Naive B cell (primary cell): ENCODE results near the gene TNIK. TPM values are rescaled to one million over a fixed set of nuclear protein-coding genes. Genes with fewer than 3 reads are reported as not detected.

Source experiments
- ATAC-seq, 2 donors: fragments of 150-1000 bp; cut with Tn5 transposase; 2 replicates each; pipeline ENCODE4 v1.10.0; 2021; ENCODE audit warnings: low read depth in 2 of 2, mild to moderate bottlenecking in 2 of 2, moderate library complexity in 2 of 2
- DNase-seq: peaks from one replicate; pipeline ENCODE4 v3.0.0; 2022
- H3K27ac Mint-ChIP-seq, 6 donors: one replicate each; pipeline ENCODE4 v1.8.0; 2020 to 2022; ENCODE audit warnings: mild to moderate bottlenecking in 6 of 6, mixed read lengths in 6 of 6, moderate library complexity in 5 of 6, inconsistent platforms in 2 of 6
- H3K27me3 Mint-ChIP-seq, 3 donors: one replicate each; pipeline ENCODE4 v1.8.0; 2021 to 2022; ENCODE audit warnings: mixed read lengths in 3 of 3, mild to moderate bottlenecking in 1 of 3
- H3K36me3 Mint-ChIP-seq, 2 donors: one replicate each; pipeline ENCODE4 v1.8.0; 2020 to 2022; ENCODE audit warnings: mixed read lengths in 2 of 2, inconsistent platforms in 1 of 2, mild to moderate bottlenecking in 1 of 2
- H3K4me1 Mint-ChIP-seq, 3 donors: one replicate each; pipeline ENCODE4 v1.8.0; 2020 to 2022; ENCODE audit warnings: mixed read lengths in 3 of 3, inconsistent platforms in 1 of 3, mild to moderate bottlenecking in 1 of 3, moderate library complexity in 1 of 3
- H3K4me3 Mint-ChIP-seq, 8 donors: one replicate each; pipeline ENCODE4 v1.8.0; 2020 to 2022; ENCODE audit warnings: mild to moderate bottlenecking in 8 of 8, mixed read lengths in 8 of 8, moderate library complexity in 8 of 8, inconsistent platforms in 2 of 8
- H3K9me3 Mint-ChIP-seq, 7 donors: one replicate each; pipeline ENCODE4 v1.8.0; 2020 to 2022; ENCODE audit warnings: mixed read lengths in 7 of 7, mild to moderate bottlenecking in 5 of 7, inconsistent platforms in 2 of 7, moderate library complexity in 1 of 7
- polyA plus RNA-seq, 6 donors: library from polyadenylated mRNA; unstranded; fragments of 300-500 nt; fragmentation: Illumina TruSeq; gene quantifications; one replicate each; pipeline ENCODE4 v1.2.3, GENCODE V29; 2021; ENCODE audit warnings: low read depth in 6 of 6

Gene TNIK
- polyA plus RNA-seq, 6 donors from 2014 or later, result 0.58 to 1.8 (median 1.1) TPM; not detected in 1

DNA sequence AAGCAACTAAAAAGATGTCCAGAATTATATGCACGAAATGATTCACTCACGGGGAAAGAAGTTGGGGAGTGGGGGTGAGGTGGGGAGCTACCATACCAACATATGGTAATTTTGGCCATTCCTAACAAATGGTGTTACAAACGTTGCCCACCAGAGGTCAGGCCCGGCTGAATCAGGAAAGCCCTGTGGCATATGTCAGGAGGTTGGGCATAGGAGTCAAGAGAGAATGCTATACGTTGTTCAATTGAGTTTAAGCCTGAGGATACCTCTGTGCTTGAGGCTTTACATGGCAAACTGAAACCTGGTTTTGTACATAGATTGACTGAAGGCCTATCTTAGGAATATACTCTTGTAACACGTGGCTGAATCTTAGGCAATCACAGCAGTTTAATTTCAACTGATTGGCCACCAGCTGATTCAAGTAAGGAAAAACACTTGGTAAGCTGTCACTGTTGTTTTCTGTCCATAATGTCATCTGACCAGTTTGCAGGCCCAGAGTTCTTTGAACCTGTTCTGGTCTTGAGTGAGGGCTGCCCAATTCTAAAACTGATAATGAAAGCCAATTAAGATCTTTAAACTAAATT is 410.3 kb downstream of the TNIK start:
- DNase-seq, result peak; percentile 11
- ATAC-seq, result peak in 1 of 2 donors; percentile 43
- Mint-ChIP-seq H3K9me3 (peaks cover 0 to 2% (median 0%) of the 10 kb centered on the region in 7 donors), H3K4me1 (no peaks in the 10 kb centered on the region), H3K27ac (no peak overlapping the region), H3K27me3 (no peaks in the 10 kb centered on the region), H3K36me3 (no peaks in the 10 kb centered on the region), H3K4me3 (no peak overlapping the region)

DNA sequence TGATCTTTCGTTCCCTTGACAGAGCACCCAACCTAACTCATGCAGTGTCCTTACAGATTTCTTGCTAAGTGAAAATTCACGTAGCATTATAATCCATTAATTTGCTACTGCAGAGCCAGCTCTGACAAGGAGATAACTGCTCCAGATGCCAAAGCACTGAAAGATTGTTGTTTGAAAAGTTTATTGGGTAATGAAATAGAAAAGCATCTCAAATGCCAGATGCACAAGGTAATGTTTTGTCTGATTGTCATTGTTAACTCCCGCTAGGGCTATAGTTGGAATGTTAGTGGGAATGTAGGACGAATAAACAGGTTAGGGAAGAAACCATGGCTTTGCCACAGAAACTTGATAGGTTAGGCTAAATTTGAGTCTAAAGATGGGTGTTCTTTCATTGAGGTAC is 413.4 kb downstream of the TNIK start:
- Mint-ChIP-seq H3K9me3 (no peaks in the 10 kb centered on the region), H3K4me1 (no peaks in the 10 kb centered on the region), H3K4me3 (no peak overlapping the region), H3K36me3 (no peaks in the 10 kb centered on the region), H3K27me3 (peaks cover 0 to 4% (median 0%) of the 10 kb centered on the region in 3 donors), H3K27ac (no peak overlapping the region)
- ATAC-seq, result no peak
- no peak for DNase-seq

DNA sequence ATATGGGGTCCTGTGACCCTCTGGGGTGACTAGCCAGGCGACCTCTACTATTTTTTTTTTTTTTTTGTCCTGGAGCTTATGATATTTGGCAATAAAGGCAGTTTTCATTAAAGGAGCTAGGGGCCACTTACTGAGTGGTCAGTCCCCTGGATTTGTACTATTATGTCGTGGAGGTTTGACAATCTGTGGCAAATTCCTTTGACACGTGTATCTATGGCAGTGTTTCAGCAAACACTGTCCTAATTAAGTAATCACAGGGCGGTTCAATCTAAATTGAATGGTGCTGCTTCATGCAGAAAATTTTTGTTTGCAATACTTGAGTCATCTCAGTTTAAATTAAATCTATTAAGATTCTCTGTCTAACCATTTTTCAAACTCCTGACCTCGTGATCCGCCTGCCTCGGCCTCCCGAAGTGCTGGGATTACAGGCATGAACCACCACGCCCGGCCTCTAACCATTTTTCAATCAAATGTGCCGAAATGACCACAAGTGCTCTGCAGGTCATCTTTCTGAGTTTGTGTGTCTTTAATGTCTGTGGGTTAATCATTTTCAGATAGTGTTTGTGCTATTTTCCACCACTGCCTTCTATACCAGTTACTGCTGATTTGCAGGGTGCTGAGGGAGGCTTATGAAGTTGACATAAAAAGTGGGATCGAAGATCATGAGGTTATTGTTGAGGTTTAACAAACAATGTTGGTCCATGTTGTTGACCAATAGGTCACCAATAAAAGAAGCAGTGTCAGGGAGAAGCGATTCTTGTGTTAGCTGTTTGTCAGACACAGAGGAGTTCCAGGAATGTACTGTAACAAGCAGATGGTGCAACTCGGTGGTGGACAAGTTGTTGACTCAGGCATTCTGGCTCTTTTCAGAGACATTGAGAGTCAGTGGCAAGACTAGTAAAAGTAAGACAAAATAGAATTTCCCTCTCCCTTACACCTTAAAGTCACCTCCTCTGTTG is 415.1 kb downstream of the TNIK start:
- H3K9me3 Mint-ChIP-seq, result no peaks in the 10 kb centered on the region
- no peak for DNase-seq
- H3K27ac Mint-ChIP-seq, result no peak overlapping the region
- H3K4me3 Mint-ChIP-seq, result no peak overlapping the region
- peaks cover 0 to 4% (median 0%) of the 10 kb centered on the region in 3 donors for H3K27me3 Mint-ChIP-seq
- H3K4me1 Mint-ChIP-seq, result no peaks in the 10 kb centered on the region
- H3K36me3 Mint-ChIP-seq, result no peaks in the 10 kb centered on the region
- no peak for ATAC-seq

DNA sequence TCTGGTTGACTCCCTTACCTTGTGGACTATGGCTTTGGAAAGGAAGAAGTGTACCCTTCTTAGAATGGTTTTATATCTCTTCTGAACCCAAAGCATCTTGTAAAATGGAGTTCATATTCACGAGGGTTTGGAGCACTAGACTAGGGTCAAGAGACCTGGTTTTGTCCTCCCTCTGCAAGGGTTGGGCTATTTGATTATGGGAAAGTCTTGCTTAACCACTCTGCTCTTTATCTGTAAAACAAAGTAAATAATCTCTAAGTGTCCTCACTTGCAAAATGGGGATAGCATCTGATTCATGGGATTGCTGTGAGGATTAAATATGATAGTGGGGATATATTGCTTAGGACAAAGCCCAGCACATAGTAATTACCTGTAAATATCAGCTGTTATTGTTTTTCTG is 415.8 kb downstream of the TNIK start:
- Mint-ChIP-seq H3K4me1 (no peaks in the 10 kb centered on the region), H3K36me3 (no peaks in the 10 kb centered on the region), H3K27me3 (peaks cover 0 to 9% (median 0%) of the 10 kb centered on the region in 3 donors), H3K4me3 (no peak overlapping the region), H3K9me3 (no peaks in the 10 kb centered on the region), H3K27ac (no peak overlapping the region)
- ATAC-seq, result no peak
- DNase-seq, result no peak

DNA sequence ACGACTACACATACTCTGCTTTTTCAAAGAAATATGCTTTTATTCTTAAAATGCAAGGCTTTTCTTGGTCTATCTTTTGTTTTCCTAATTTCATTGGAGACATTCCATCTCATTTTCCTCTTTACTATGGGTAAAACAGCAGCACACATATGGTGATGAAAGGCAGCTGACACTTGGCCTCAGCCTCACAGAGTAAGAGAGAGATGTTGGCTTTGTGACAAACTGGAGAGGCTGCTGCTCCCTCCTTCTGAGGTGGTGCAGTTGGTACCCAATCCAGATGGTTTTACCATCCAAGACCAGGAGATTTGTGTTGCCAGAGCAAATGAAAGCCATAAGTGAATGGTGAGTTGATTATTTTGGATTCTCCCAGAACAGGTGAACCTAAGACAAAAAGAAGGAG is 420.5 kb downstream of the TNIK start:
- ATAC-seq (no peak), DNase-seq (no peak)
- Mint-ChIP-seq H3K36me3 (no peaks in the 10 kb centered on the region), H3K27me3 (peaks cover 9 to 21% (median 10%) of the 10 kb centered on the region in 3 donors), H3K27ac (no peak overlapping the region), H3K9me3 (no peaks in the 10 kb centered on the region), H3K4me1 (no peaks in the 10 kb centered on the region), H3K4me3 (no peak overlapping the region)

DNA sequence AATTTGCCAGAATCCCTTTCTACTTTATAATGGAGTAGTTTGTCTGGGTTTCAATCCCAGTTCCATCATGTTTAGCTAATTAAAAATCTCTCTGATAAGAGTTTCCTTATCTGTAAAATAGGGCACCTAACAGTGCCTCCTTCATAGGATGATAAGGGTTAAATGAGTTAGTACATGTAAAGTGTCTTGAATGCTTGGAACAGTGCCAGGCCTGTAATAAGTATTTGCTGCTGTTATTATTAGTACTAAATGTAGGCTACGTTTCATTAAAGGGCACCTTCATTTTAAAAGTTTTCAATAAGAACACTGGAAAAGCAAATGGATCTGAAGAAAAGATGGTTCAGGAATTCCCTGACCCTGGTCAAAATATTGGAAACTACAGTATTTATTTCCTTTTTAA is 421.9 kb downstream of the TNIK start:
- ATAC-seq, result no peak
- no peaks in the 10 kb centered on the region for H3K9me3 Mint-ChIP-seq
- H3K27me3 Mint-ChIP-seq, result peaks cover 5 to 21% (median 10%) of the 10 kb centered on the region in 3 donors
- H3K36me3 Mint-ChIP-seq, result no peaks in the 10 kb centered on the region
- no peak overlapping the region for H3K4me3 Mint-ChIP-seq
- DNase-seq, result no peak
- no peak overlapping the region for H3K27ac Mint-ChIP-seq
- H3K4me1 Mint-ChIP-seq, result no peaks in the 10 kb centered on the region

DNA sequence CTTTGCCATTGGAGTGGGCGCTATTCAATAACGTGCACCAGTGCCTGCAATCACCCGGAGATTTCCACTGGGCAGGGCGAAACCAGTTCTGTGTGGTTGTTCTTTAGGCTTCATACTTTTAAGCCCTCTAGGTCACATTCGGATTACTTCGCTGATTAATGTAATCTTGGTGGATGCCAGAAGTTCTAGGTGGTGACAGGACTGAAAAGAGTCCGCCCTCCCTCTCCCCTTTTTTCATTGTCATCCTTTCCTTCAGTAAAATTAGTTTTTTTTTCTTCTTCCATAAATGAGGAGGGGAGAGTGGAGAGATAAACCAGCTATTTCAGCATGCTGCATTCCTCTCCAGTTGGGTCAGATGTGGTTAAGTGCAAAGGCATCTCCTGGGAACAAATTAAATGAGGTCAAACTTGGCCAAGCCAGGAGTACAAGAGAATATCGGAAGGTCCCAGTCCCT is 431.4 kb downstream of the TNIK start:
- H3K4me3 Mint-ChIP-seq, result no peak overlapping the region
- H3K36me3 Mint-ChIP-seq, result no peaks in the 10 kb centered on the region
- H3K9me3 Mint-ChIP-seq, result no peaks in the 10 kb centered on the region
- no peak for ATAC-seq
- DNase-seq, result no peak
- H3K27me3 Mint-ChIP-seq, result peaks cover 14 to 21% (median 15%) of the 10 kb centered on the region in 3 donors
- H3K27ac Mint-ChIP-seq, result no peak overlapping the region
- H3K4me1 Mint-ChIP-seq, result peaks cover 0 to 2% (median 0%) of the 10 kb centered on the region in 3 donors

DNA sequence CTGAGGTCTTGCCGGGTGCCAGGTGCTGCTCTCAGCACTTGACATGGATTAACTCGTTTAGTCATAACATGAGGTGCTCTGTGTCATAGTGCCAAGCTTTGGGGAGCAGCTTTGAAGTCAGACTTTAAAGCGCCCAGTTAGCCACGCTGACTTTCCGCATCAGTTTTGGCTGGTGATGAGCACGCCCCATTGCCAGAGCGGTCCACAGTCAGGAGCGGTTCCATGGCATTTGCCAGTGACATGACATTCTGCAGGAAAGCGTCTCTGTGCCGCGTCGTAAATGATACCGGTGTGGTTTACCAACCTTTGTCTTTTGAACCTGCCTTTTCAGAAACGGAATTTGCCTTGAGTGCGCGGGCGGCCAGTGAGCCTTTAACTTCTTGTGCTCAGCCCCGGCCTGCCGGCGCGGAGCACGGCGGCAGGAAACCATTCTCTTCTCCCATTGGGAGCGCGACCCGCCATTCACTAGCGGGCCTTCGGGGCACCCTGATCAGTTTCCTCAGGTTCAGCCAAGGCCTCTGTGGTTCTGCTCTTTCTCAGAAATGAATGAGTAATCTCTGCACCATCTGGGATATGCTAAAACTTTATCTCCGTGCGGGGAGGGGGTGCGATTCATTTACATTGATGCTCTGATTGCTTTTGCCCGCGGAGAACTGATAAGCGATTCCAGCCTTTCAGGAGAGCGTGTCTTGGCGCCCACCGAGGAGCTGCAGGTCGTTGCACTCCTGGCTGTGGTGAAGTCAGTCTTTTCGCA is 432.0 kb downstream of the TNIK start:
- peaks cover 14 to 24% (median 15%) of the 10 kb centered on the region in 3 donors for H3K27me3 Mint-ChIP-seq
- peak overlapping the region in 1 of 8 donors; percentile 18 for H3K4me3 Mint-ChIP-seq
- H3K36me3 Mint-ChIP-seq, result no peaks in the 10 kb centered on the region
- no peak overlapping the region for H3K27ac Mint-ChIP-seq
- H3K4me1 Mint-ChIP-seq, result peaks cover 0 to 2% (median 0%) of the 10 kb centered on the region in 3 donors
- H3K9me3 Mint-ChIP-seq, result no peaks in the 10 kb centered on the region
- ATAC-seq, result no peak
- DNase-seq, result no peak

DNA sequence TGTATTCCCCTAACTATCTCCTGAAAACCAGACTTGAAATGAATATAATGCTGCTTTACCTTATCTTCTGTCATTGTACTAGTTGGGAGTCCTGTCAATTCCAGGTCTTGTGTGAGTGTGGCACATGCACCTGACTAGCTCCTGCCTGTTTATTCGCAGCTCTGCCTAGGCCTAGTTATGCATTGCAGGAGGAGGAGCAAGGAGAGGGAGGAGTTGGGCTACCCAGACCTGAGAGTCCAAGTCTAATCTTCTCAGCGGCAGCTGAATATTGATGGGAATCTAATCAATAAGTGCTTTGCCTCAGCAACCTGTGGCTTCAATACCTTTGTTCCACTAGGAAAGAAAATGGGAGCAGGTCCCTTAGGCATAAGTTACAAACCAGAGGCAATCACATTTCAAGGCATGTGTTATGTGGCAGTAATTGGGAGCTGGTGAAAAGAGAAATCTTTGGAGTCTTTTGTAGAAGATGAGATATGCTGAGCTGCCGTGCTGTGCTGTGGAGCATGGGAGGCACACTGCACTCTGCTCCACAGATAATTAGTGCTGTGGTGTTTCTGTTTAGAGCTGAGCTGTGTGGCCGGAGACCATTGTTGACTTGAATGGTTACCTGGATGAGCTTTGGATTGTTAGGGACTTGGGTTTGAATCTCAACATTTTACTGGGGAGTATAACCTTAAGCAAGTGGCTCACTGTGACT is 433.5 kb downstream of the TNIK start, which contains the start of gene SLC2A2:
TSS of gene SLC2A2 (minus strand) at position 124 of the 697 bp plus-strand sequence. CDS start at position 74, 50 bp downstream.
- Mint-ChIP-seq H3K27ac (no peak within 1 kb of the TSS), H3K27me3 (peaks cover 14 to 25% (median 24%) of the 10 kb centered on the region in 3 donors), H3K9me3 (peaks cover 0 to 6% (median 0%) of the 10 kb centered on the region in 7 donors), H3K36me3 (no peaks in the 10 kb centered on the region), H3K4me3 (no peak within 1 kb of the TSS), H3K4me1 (peaks cover 0 to 2% (median 0%) of the 10 kb centered on the region in 3 donors)
- no peak for ATAC-seq
- DNase-seq, result no peak

DNA sequence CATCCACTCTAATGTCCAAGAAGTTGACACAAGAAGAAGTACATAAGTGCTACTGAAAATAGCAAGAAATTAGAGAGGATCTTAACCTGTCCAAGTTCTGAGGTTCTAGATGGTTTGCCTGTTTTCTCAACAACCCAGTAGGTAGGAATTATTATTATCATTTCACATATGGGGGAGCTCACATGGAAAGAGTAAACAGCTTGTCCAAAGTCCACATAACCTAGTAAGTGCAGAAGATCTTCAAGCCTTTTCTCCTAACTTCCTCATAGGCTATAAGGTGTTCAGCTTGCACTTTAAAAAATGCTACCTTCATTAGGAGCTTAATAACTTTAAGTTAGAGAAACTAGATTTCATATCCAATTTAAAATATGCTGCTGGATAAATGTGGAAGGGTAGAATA is 436.6 kb downstream of the TNIK start:
- ATAC-seq (no peak), DNase-seq (no peak)
- Mint-ChIP-seq H3K36me3 (no peaks in the 10 kb centered on the region), H3K4me3 (no peak overlapping the region), H3K27ac (no peak overlapping the region), H3K9me3 (peaks cover 0 to 6% (median 0%) of the 10 kb centered on the region in 7 donors), H3K27me3 (peaks cover 14 to 25% (median 24%) of the 10 kb centered on the region in 3 donors), H3K4me1 (peaks cover 0 to 2% (median 0%) of the 10 kb centered on the region in 3 donors)

DNA sequence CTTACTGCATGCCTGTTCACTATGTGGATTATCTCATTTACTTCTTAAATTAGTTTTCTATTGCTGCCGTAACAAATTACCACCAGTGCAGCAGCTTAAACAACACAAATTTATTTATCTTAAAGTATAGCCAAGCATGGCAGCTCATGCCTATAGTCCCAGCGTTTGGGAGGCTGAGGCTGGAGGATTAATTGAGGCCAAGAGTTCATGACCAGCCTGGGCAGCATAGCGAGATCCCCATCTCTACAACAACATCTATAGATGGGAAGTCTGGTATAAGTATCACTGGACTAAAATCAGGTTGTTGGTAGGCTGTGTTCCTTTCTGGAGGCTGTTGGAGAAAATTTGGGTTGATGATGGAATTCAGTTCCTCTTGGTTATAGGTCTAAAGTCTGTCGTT is 438.8 kb downstream of the TNIK start:
- no peak for DNase-seq
- Mint-ChIP-seq H3K4me1 (no peaks in the 10 kb centered on the region), H3K4me3 (no peak overlapping the region), H3K36me3 (no peaks in the 10 kb centered on the region), H3K27ac (no peak overlapping the region), H3K9me3 (peaks cover 0 to 6% (median 0%) of the 10 kb centered on the region in 7 donors), H3K27me3 (peaks cover 7 to 9% (median 9%) of the 10 kb centered on the region in 3 donors)
- no peak for ATAC-seq

DNA sequence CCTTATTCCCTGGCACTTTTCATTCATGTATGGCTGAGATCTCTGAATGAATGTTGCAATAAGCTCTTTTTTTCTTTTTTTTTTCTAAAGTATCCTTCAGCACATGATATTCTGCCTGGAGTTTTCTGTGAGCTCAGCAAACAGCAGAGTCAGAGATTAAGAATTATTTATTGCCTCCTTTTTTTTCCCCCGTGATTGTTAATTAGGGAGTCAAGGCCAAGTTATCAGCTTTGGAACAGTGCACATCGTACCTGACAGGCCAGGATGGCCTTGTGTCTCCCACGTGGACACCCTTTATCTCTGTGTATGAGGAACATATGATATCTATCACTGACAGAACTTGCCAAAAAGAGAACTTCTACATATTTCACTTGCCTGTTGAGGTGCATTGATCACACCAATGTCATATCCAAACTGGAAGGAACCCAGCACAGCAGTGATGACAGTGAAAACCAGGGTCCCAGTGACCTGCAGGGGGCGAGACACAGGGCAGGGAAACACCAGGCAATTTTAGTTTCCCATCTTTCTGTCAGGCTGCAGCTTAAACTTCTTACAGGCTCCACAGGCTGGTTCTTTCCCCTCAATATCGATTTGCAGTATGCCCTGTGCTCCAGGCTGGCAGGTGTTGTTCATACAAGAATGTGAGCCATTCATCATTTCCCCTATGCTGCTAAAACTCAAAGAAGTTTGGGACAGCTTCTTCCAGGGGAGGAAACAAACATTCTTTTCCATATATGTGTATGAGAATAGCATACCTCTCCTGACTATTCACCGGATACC is 441.9 kb downstream of the TNIK start:
- no peak for ATAC-seq
- peaks cover 0 to 9% (median 2%) of the 10 kb centered on the region in 3 donors for H3K27me3 Mint-ChIP-seq
- H3K36me3 Mint-ChIP-seq, result no peaks in the 10 kb centered on the region
- H3K4me3 Mint-ChIP-seq, result no peak overlapping the region
- H3K9me3 Mint-ChIP-seq, result peaks cover 0 to 6% (median 0%) of the 10 kb centered on the region in 7 donors
- H3K4me1 Mint-ChIP-seq, result no peaks in the 10 kb centered on the region
- no peak overlapping the region for H3K27ac Mint-ChIP-seq
- DNase-seq, result no peak
